Dendritic cell treated with granulocyte-macrophage colony-stimulating factor and Interleukin-4, amounts not matched to agents 40 ng/mL and 50 ng/mL, for 4 days (primary cell): ENCODE measurements around the gene ARL4C.
"Not testable (repeated sequence)": the region's sequence is repeated elsewhere in the genome, so short reads cannot be mapped to it uniquely, and the experiment has no call there.

Source experiments
- H3K27ac Mint-ChIP-seq: one replicate; pipeline ENCODE4 v1.8.0; 2022; ENCODE audit warnings: mild to moderate bottlenecking, mixed read lengths
- H3K27me3 Mint-ChIP-seq: one replicate; pipeline ENCODE4 v1.8.0; 2022; ENCODE audit warnings: mild to moderate bottlenecking, mixed read lengths
- H3K36me3 Mint-ChIP-seq: one replicate; pipeline ENCODE4 v1.8.0; 2022; ENCODE audit warnings: low read depth, mixed read lengths
- H3K4me1 Mint-ChIP-seq: one replicate; pipeline ENCODE4 v1.8.0; 2022; ENCODE audit warnings: low read depth, mixed read lengths
- H3K4me3 Mint-ChIP-seq: one replicate; pipeline ENCODE4 v1.8.0; 2022; ENCODE audit warnings: mild to moderate bottlenecking, moderate library complexity, mixed read lengths
- H3K9me3 Mint-ChIP-seq: one replicate; pipeline ENCODE4 v1.8.0; 2022; ENCODE audit warnings: mixed read lengths
- intact Hi-C: fragments of 100-400 bp; cut with micrococcal nuclease; formaldehyde crosslinking; loops from one replicate; pipeline ENCODE4 v1.15.0; 2022

The ARL4C gene

DNA sequence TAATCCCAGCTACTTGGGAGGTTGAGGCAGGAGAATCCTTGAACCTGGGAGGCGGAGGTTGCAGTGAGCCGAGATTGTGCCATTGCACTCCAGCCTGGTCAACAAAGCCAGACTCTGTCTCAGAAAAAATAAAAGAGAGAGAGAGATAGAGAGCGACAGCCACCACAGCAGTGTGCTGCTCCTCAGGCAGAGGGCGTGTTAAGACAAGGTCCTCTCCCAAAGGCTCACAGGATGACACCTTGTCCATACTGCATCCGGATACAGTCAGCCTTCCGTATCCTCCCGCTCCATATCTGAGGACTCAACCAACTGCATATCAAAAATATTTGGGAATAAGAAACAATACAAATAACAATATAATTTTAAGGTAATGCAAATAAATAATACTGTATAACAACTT lies 20.1 kb downstream of the ARL4C start:
- intact Hi-C loops, result no loop called here
- no peaks in the 10 kb centered on the region for H3K36me3 Mint-ChIP-seq

DNA sequence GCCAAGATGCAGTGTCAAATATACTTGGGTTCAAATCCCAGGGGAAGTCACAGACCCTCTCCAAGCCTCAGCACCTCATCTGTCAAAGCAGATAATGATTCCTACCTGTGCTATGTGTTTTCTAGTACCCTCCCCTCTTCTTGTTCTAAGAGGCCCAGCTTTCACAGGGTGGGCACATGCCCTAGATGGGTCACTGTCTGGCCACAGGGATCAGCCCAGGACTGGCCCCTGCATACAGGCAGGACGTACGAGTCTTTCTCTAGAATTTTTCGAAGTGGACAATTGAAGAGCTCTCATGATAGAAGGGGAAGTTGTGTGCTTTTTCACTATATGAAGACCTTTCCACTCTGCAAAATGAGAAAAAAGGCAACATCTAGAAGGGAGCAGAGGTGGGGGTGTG lies 22.2 kb downstream of the ARL4C start:
- intact Hi-C loops, result no loop called here
- Mint-ChIP-seq H3K27me3 (peaks cover 10% of the 10 kb centered on the region), H3K27ac (no peak overlapping the region), H3K36me3 (no peaks in the 10 kb centered on the region), H3K9me3 (peaks cover 8% of the 10 kb centered on the region), H3K4me1 (peaks cover 13% of the 10 kb centered on the region), H3K4me3 (no peak overlapping the region)

More for the DNA sequence above, 20.1 kb downstream of the ARL4C start:
- H3K4me1 Mint-ChIP-seq, result peaks cover 13% of the 10 kb centered on the region
- H3K9me3 Mint-ChIP-seq, result peaks cover 8% of the 10 kb centered on the region
- H3K27me3 Mint-ChIP-seq, result peaks cover 14% of the 10 kb centered on the region
- H3K4me3 Mint-ChIP-seq, result no peak overlapping the region
- H3K27ac Mint-ChIP-seq, result no peak overlapping the region

DNA sequence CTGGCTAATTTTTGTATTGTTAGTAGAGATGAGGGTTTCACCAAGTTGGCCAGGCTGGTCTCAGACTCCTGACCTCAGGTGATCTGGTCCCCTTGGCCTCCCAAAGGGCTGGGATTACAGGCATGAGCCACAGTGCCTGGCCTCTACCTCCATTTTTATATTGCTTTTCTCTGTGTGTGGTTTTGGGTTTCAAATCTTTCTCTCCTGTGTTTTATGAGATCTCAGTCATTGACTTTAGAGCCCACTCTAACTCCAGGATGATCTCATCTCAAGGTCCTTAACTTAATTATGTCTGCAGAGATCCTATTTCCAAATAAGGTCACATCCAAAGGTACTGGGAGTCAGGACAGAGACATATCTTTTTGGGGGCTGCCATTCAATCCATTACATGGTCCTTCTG lies 24.7 kb downstream of the ARL4C start:
- intact Hi-C loops, result no loop called here
- Mint-ChIP-seq H3K27ac (no peak overlapping the region), H3K36me3 (no peaks in the 10 kb centered on the region), H3K27me3 (peaks cover 17% of the 10 kb centered on the region), H3K4me1 (peaks cover 13% of the 10 kb centered on the region), H3K9me3 (peaks cover 8% of the 10 kb centered on the region), H3K4me3 (no peak overlapping the region)

DNA sequence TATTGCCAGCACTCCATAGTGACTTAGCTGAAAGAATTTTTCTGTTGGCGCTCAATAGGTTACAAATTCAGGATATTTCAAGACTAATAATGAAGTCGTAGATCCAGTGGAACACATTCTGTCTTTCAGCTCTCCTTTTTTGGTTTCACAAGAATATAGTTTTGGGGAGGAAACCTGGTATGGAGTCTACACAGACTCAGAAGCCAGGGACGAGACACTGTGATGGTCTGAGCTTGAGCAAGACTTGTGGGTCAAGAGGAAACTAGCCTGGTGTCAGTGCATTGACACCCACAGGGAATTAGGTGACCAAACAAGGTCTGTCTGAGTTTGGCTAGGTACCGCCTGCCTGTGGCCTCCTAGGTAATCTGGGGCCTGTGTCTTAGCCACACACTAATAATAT lies 26.9 kb downstream of the ARL4C start:
- H3K36me3 Mint-ChIP-seq, result no peaks in the 10 kb centered on the region
- H3K4me1 Mint-ChIP-seq, result peaks cover 8% of the 10 kb centered on the region
- intact Hi-C loops, result no loop called here
- no peak overlapping the region for H3K4me3 Mint-ChIP-seq
- H3K9me3 Mint-ChIP-seq, result peaks cover 8% of the 10 kb centered on the region
- no peak overlapping the region for H3K27ac Mint-ChIP-seq
- peaks cover 16% of the 10 kb centered on the region for H3K27me3 Mint-ChIP-seq

DNA sequence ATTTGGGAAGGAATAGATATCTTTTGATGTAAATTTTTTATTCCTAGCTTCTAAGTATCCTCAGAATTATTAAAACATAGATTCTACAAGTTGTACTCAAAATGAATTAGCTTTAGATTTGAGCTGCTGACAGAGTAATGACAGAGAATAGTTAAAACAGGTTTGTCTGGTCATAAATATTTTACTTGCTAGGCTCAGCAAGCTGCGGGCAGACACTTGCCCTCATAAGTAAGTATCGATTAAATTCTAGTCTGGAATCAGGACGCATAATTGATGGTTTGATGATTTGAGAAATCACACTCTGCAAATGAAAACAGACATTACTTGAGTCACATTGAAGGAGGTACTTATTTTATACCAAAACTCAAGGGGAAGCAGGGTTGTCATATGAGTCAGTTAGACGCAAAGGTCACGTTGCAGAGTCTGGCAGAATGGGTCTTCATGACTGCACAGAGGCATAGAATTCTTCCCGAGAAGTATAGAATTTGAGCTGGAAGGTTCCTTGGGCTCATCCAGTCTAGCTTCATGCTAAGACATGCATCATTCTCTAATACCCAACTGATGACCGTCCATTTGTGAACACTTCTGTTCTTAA lies 27.5 kb downstream of the ARL4C start:
- Mint-ChIP-seq H3K27ac (no peak overlapping the region), H3K4me1 (peaks cover 9% of the 10 kb centered on the region), H3K36me3 (no peaks in the 10 kb centered on the region), H3K9me3 (peaks cover 8% of the 10 kb centered on the region), H3K27me3 (peaks cover 16% of the 10 kb centered on the region), H3K4me3 (no peak overlapping the region)
- intact Hi-C loops, result no loop called here

- Mint-ChIP-seq H3K27me3 (peaks cover 15% of the 10 kb centered on the region), H3K9me3 (peaks cover 1% of the 10 kb centered on the region), H3K4me3 (no peak overlapping the region), H3K4me1 (peaks cover 9% of the 10 kb centered on the region), H3K27ac (peak overlapping the region; percentile 12), H3K36me3 (no peaks in the 10 kb centered on the region)
- intact Hi-C loops, result no loop called here
Observed at GRCh38 chr2:234468503-234468902, 28.4 kb downstream of the ARL4C start.

DNA sequence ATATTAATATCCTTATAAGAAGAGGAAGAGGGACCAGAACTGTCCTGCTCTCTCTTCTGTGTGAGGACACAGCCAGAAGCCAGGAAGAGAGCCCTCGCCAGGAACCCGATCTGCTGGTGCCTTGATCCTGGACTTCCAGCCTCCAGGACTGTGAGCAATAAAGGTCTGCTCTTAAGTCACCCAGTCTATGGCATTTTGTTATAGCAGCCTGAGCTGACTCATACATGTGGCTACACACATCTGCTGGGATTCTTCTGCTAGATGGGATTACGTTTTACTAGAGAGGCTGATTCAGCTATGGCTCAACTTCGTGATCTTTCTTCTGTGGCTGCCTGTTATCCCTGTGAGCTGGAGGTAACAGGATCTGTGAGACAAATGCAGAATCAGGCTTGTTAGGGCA lies 29.6 kb downstream of the ARL4C start:
- H3K27ac Mint-ChIP-seq, result no peak overlapping the region
- intact Hi-C loops, result no loop called here

DNA sequence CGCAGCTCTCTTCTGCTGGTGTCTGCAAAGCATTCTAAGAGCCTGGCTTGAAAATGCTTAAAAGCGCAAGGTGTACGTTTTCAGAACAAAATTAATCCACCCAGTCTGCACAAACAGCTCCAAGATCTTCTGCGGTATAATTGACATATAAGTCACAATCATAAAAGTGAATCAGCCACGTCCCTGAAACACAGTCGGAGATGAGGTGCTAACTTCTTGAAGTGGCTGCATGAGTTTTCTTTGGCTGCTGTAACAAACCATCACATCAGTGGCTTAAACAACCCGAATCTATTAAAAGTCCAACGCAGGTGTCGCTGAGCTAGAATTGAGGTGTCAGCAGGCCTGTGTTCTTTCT lies 32.6 kb downstream of the ARL4C start:
- Mint-ChIP-seq H3K27ac (no peak overlapping the region), H3K4me1 (peaks cover 9% of the 10 kb centered on the region), H3K36me3 (no peaks in the 10 kb centered on the region), H3K27me3 (peaks cover 18% of the 10 kb centered on the region), H3K9me3 (no peaks in the 10 kb centered on the region), H3K4me3 (no peak overlapping the region)
- intact Hi-C loops, result no loop called here

More for the DNA sequence above, 29.6 kb downstream of the ARL4C start:
- H3K27me3 Mint-ChIP-seq, result peaks cover 17% of the 10 kb centered on the region
- H3K4me1 Mint-ChIP-seq, result peaks cover 9% of the 10 kb centered on the region
- no peak overlapping the region for H3K4me3 Mint-ChIP-seq
- H3K36me3 Mint-ChIP-seq, result no peaks in the 10 kb centered on the region
- no peaks in the 10 kb centered on the region for H3K9me3 Mint-ChIP-seq

- H3K4me1 Mint-ChIP-seq, result peaks cover 9% of the 10 kb centered on the region
- H3K27me3 Mint-ChIP-seq, result peaks cover 16% of the 10 kb centered on the region
- H3K9me3 Mint-ChIP-seq, result peaks cover under 1% of the 10 kb centered on the region
- intact Hi-C loops, result no loop called here
- no peak overlapping the region for H3K27ac Mint-ChIP-seq
- no peak overlapping the region for H3K4me3 Mint-ChIP-seq
- no peaks in the 10 kb centered on the region for H3K36me3 Mint-ChIP-seq
Observed at GRCh38 chr2:234463626-234464290, 33.1 kb downstream of the ARL4C start.

DNA sequence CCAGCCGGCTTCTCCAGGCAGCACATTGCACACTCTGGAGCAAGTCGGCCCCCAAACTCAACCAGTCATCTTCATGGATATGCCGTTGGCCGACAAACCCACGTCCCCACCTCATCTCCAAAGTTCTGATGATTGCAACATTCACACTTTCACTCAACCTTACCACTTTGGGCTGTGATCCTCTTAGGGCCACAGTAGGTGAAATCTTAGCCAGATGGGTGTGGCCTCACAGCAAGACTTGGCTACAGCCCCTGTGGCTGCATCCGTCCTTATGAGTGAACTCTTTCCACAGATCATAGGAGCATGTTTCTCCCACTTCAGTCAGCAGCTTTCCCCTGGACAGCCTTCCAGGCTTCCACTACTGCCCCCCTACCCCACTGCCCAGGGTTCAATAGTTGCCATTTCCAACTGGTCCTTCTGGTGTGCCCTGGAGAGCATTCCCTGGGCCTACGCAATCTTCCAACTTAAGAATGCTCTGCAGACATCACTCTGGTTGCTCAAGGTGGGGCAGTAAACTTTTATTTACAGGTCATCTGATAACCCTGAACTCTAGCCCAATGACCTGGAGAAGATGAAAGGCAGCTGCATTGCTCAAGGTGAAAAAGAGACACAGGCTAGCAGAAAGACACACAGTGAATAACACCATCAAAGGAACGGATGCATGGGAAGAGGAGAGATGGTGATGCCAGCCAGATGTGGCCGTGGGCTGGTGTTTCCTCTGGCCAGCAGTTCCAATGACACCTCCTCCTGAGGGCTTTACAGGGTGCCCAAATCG lies 34.5 kb downstream of the ARL4C start:
- intact Hi-C loops, result no loop called here
- Mint-ChIP-seq H3K27me3 (peaks cover 10% of the 10 kb centered on the region), H3K4me3 (no peak overlapping the region), H3K4me1 (peaks cover 9% of the 10 kb centered on the region), H3K36me3 (peaks cover 6% of the 10 kb centered on the region), H3K9me3 (peaks cover 14% of the 10 kb centered on the region), H3K27ac (no peak overlapping the region)

- Mint-ChIP-seq H3K9me3 (peaks cover 17% of the 10 kb centered on the region), H3K27me3 (peaks cover 5% of the 10 kb centered on the region), H3K27ac (no peak overlapping the region), H3K4me3 (no peak overlapping the region), H3K36me3 (peaks cover 6% of the 10 kb centered on the region), H3K4me1 (peaks cover 7% of the 10 kb centered on the region)
- intact Hi-C loops, result no loop called here
Observed at GRCh38 chr2:234459401-234460009, 37.4 kb downstream of the ARL4C start.

- H3K27me3 Mint-ChIP-seq, result peaks cover 5% of the 10 kb centered on the region
- intact Hi-C loops, result no loop called here
- H3K9me3 Mint-ChIP-seq, result peaks cover 17% of the 10 kb centered on the region
- H3K4me1 Mint-ChIP-seq, result peaks cover 5% of the 10 kb centered on the region
- H3K27ac Mint-ChIP-seq, result no peak overlapping the region
- peaks cover 6% of the 10 kb centered on the region for H3K36me3 Mint-ChIP-seq
- no peak overlapping the region for H3K4me3 Mint-ChIP-seq
Observed at GRCh38 chr2:234458466-234458865, 38.4 kb downstream of the ARL4C start.

- H3K36me3 Mint-ChIP-seq, result peaks cover 6% of the 10 kb centered on the region
- no peak overlapping the region for H3K4me3 Mint-ChIP-seq
- intact Hi-C loops, result no loop called here
- H3K27me3 Mint-ChIP-seq, result peaks cover 3% of the 10 kb centered on the region
- H3K9me3 Mint-ChIP-seq, result peaks cover 17% of the 10 kb centered on the region
- H3K27ac Mint-ChIP-seq, result no peak overlapping the region
- H3K4me1 Mint-ChIP-seq, result peaks cover 5% of the 10 kb centered on the region
Observed at GRCh38 chr2:234457421-234457820, 39.5 kb downstream of the ARL4C start.

DNA sequence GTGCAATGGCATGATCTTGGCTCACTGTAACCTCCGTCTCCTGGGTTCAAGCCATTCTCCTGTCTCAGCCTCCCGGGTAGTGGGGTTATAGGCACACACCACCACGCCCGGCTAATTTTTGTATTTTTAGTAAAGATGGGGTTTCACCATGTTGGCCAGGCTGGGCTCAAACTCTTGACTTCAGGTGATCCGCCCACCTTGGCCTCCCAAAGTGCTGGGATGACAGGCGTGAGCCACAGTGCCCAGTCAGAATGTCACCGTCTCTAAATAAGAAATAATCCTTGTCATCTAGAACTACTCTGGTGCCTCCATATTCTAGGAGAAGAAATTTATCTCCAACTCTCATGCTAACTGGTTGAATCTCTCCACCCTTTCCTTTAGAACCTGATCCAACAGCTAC lies 41.6 kb downstream of the ARL4C start:
- Mint-ChIP-seq H3K4me1 (peaks cover 13% of the 10 kb centered on the region), H3K9me3 (peaks cover 17% of the 10 kb centered on the region)
- H3K36me3 Mint-ChIP-seq, H3K27me3 Mint-ChIP-seq, H3K4me3 Mint-ChIP-seq, intact Hi-C loops, H3K27ac Mint-ChIP-seq: not testable (repeated sequence)
